GM12872 (cell line): ENCODE data around the gene OMP.

Source experiments
- CTCF ChIP-seq: IDR thresholded peaks from 3 replicates; pipeline ENCODE4 v1.5.1; 2011; ENCODE audit warnings: low read depth, mild to moderate bottlenecking, low read length, moderate library complexity; ENCODE audit not compliant: insufficient read depth

OMP gene

DNA sequence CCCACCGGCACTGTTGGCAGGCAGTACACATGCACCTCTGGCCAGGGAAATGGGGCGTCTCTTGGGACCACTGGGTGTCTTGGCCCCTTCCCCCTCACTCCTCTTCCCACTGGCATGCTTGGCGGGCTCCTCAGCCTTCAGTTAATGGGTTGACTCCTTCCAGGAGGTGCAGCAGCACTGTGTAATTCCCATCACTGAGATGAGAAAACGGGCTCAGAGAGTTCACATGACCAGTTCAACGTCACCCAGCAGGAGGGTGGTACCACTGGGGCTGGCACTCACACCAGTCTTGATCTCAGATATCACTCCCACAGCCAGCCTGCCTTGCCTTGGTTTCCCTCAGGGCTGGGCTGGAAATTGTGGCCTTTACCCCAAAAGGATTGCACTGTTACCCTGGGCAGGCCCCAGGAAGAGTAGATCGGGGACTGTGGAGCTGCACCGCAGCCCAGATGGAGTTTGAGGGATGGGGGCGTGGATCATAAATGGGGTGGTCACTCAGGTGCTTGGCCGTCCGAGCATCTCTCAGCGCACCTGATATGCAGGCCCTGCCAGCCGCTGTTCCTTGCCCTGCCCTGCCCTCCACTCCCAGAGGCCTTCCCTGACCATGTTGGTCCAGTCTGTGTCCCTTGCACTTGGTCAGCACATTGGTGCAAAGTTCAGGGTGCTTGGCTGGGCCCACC lies 18.9 kb upstream of the OMP start:
- TF ChIP-seq CTCF, result no peak

DNA sequence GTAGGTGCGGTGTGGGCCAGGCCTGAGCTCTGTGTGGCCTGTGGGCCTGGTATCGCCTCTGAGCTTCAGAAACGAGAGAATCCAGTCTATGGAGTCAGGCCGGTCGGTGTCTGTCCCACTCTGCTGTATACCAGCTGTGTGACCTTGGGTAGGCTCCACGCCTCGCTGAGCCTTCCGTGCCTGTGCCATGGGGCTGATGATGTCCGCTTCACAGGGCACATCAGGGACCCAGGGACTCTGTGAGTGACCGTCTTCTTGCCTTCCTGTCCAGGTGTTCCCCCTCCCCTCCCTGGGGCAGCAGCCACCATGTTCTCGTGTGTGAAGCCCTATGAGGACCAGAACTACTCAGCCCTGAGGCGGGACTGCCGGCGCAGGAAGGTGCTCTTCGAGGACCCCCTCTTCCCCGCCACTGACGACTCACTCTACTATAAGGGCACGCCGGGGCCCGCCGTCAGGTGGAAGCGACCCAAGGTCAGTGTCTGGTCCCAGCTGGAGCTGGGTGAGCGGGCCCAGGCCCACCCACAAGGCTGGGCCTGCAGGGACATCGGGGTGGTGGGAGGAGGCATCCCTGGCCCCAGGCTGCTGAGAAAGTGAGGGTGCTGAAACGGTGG lies 18.0 kb upstream of the OMP start:
- TF ChIP-seq CTCF, result no peak

GRCh38 chr11:77085652-77086051 lies 17.0 kb upstream of the OMP start:
- TF ChIP-seq CTCF, result no peak

- no peak for TF ChIP-seq CTCF
These were observed 15.8 kb upstream of the OMP start for GRCh38 chr11:77086521-77087472.

GRCh38 chr11:77087723-77088225 lies 14.9 kb upstream of the OMP start:
- no peak for TF ChIP-seq CTCF

DNA sequence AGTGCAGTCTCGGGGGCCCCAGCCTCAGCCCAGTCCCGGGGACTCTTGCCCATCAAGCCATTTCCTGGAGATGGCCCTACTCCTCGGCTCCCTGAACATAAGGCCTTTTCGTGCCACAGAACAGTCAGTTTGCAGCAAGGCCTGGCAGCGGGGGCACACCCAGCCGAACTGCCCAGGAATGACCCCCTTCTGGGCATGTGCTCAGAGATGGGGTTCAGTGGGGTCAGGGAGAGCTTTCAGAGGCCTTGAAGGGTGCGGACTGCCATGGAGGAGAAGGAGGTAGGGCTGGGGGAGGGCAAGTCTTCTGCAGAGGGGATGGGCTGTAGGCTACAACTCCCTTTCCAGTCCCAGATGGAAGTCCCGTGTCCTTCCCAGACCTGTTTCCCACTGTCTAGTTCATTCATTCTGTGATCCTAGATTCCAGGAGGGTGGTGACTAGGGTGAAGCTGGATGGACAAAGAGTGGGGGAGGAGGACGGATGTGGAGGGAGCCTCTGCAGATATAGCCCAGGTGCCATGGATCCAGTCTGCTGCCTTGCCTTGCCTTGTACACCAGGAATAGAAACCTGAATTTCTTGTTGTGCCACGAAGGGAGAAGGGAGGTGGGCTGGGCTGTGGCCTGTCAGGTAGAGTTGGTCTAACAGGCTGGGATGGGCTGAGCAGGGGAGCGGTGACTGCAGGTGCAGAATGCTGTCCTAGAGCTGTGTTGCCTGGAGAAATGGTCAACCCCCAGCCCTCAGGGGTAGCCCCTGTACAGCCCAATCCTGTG lies 14.2 kb upstream of the OMP start:
- no peak for TF ChIP-seq CTCF

GRCh38 chr11:77089004-77089545 lies 13.6 kb upstream of the OMP start:
- no peak for TF ChIP-seq CTCF
